ENCODE measurements around the gene RBP3.

- TF ChIP-seq CTCF (IDR thresholded peaks at IDR 0.05) (no peak), ZFX (IDR thresholded peaks at IDR 0.05; ENCODE audit: borderline replicate concordance) (no peak)
Measured at GRCh38 chr10:47381427-47382379, 33.5 kb downstream of the RBP3 start.
